AG09319 (cell line): ENCODE measurements around the gene GPATCH11.

Source experiments
- DNase-seq: peaks from one replicate; pipeline ENCODE4 v3.0.0-alpha.2; 2010; ENCODE audit warnings: low read depth; ENCODE audit errors: extremely low read depth
- TF ChIP-seq, protein P1 (sequence below): IDR thresholded peaks from 2 replicates; pipeline ENCODE4 v1.5.1; 2011; ENCODE audit warnings: low read depth, mild to moderate bottlenecking, inconsistent platforms, low read length, moderate library complexity

The GPATCH11 gene

DNA sequence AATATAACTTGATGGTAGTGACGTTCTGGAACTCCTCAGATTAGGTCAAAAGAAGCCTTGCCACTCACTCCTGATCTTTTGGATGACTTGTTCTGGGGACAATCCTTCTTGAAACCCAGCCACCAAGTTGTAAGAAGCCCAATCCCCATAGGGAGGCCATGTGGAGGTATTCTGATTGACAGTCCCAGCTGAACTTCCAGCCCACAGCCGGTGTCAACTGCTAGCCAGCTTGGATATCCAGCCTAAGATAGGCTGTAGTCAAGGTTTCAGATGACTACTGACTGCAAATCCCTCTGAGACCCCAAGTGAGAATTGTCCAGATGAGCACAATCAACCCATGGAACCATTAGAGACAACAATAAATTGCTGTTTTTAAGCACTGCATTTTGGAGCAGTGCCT is 41.1 kb downstream of the GPATCH11 start:
- TF ChIP-seq, protein P1, sequence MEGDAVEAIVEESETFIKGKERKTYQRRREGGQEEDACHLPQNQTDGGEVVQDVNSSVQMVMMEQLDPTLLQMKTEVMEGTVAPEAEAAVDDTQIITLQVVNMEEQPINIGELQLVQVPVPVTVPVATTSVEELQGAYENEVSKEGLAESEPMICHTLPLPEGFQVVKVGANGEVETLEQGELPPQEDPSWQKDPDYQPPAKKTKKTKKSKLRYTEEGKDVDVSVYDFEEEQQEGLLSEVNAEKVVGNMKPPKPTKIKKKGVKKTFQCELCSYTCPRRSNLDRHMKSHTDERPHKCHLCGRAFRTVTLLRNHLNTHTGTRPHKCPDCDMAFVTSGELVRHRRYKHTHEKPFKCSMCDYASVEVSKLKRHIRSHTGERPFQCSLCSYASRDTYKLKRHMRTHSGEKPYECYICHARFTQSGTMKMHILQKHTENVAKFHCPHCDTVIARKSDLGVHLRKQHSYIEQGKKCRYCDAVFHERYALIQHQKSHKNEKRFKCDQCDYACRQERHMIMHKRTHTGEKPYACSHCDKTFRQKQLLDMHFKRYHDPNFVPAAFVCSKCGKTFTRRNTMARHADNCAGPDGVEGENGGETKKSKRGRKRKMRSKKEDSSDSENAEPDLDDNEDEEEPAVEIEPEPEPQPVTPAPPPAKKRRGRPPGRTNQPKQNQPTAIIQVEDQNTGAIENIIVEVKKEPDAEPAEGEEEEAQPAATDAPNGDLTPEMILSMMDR = no peak
- DNase-seq = no peak

DNA sequence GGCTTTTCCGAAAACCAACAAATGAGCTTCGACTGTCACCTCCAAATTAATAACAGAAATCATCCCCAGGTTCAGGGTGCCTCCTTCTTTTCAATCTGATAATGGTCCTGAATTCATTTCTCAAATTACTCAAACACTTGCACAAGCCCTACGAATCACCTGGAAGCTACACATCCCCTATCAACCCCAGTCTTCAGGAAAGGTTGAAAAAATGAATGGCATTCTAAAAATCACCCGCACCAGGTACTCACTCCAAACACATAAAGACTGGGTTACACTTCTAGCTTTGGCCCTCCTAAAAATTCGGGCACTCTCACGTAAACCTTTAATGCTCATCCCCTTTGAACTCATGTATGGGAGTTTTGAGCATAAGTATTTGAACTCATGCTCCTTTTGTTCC is 48.6 kb downstream of the GPATCH11 start:
- DNase-seq = no peak
- TF ChIP-seq, protein P1 = no peak

DNA sequence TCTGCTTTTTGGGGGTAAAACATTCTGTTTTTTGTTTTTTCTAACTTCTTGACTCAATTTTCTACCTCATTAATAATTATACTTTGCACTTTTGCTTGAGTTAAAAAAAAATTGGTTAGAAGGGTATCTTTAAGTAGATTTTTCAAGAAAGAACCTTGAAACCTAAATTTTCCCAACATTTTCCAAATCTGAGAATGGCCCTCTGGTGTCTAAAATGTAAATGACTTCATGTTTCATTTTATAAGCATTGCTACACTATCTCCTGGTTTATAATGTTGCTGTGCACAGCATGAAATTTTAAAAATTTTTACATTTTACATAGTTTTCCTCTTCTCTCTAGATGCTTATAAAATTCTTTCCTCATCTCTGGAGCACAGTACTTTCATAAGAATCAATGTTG is 58.2 kb downstream of the GPATCH11 start:
- TF ChIP-seq, protein P1 = no peak
- no peak for DNase-seq

DNA sequence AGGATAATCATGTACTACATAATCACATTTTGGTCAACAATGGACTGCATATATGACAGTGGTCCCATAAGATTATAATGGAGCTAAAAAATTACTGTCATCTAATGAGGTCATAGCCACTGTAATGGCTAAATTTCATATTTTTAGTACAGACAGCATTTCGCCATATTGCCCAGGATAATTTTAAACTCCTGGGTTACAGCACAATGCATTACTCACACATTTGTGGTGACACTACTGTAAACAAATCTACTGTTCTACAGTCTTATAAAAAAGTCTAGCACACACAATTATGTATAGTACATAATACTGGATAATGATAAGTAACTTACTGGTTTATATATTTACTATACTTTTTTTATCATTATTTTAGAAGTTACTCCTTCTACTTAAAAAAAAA is 59.7 kb downstream of the GPATCH11 start:
- DNase-seq = no peak
- TF ChIP-seq, protein P1 = no peak

DNA sequence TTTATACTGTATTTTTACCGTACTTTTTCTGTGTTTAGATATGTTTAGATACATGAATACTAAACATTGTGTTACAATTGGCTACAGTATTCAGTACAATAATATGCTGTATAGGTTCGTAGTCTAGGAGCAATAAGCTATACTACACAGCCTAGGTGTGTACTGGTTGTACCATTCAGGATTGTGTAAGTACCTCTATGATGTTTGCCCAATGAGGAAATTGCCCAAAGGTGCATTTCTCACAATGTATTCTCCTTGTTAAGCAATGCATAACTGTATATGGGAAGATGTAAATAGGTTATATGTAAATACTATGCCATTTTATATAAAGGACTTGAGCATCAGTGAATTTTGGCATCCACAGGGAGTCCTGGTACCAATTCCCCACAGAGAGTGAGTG is 61.7 kb downstream of the GPATCH11 start:
- DNase-seq = no peak
- TF ChIP-seq, protein P1 = no peak

DNA sequence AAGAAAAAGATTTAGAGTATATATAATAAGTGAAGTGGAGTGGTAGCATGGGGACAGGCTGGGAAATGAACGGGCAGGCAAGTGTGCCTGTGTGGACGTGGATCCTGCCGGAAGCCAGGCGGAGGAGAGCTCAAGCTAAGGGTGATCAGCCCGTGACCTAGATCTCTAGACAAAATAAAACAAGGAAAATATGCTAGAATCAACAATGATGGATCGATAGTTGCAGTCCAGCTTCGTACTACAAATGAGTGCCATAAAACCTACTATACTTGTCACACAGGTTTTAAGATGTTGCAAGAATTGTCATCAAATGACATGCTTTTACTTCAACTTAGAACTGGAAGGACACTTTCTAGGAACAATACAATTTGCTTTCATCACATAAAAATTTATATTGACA is 64.0 kb downstream of the GPATCH11 start:
- TF ChIP-seq, protein P1 = no peak
- no peak for DNase-seq
